Neutrophil (primary cell): ENCODE results near the gene ADCY3.

ENCODE experiments used
- H3K27ac ChIP-seq: fragments of 200-600 bp; sonication (generic); 2 replicates; pipeline ENCODE4 v1.5.1; 2016; ENCODE audit warnings: mild to moderate bottlenecking, moderate library complexity
- H3K27me3 ChIP-seq: fragments of 200-600 bp; sonication (generic); 2 replicates; pipeline ENCODE4 v1.6.0; 2016; ENCODE audit warnings: mild to moderate bottlenecking
- H3K36me3 ChIP-seq: fragments of 200-600 bp; sonication (generic); 2 replicates; pipeline ENCODE4 v1.5.1; 2017
- H3K4me1 ChIP-seq, 2 experiments: fragments of 200-600 bp in 1 of 2; sonication (generic) in 1 of 2; 1 replicate in 1 of 2; 2 replicates in 1 of 2; pipeline versions ENCODE4 v1.5.1 to v1.6.1; 2013 to 2016; ENCODE audit warnings: low read depth in 1 of 2, low read length in 1 of 2, mild to moderate bottlenecking in 1 of 2, moderate library complexity in 1 of 2; ENCODE audit not compliant: control insufficient read depth in 1 of 2, insufficient read depth in 1 of 2
- H3K4me3 ChIP-seq, 2 experiments: fragments of 200-600 bp in 1 of 2; sonication (generic) in 1 of 2; 1 replicate in 1 of 2; 2 replicates in 1 of 2; pipeline ENCODE4 v1.5.1; 2013 to 2016; ENCODE audit warnings: low read depth in 1 of 2, low read length in 1 of 2, mild to moderate bottlenecking in 1 of 2, moderate library complexity in 1 of 2
- H3K9me3 ChIP-seq: fragments of 200-600 bp; sonication (generic); 2 replicates; pipeline ENCODE4 v1.5.1; 2016
- TF ChIP-seq, protein P1 (sequence below): fragments of 200-600 bp; sonication (generic); IDR thresholded peaks from 2 replicates; pipeline ENCODE4 v1.5.1; 2016; ENCODE audit warnings: antibody characterized with exemption

The ADCY3 gene

DNA sequence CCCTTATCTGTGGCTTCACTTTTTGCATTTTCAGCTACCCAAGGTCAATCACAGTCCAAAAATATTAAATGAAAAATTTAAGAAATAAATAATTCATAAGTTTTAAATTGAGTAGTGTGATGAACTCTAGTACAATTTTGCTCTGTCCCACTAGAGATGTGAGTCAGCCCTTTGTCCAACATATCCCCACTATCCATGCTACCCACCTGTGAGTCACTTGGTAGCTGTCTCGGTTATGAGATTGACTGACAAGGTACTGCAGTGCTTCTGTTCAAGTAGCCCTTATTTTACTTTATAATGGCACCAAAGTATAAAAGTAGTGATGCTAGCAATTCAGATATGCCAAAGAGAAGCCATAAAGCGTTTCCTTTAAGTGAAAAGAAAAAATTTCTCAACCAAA, 28.8 kb downstream of the ADCY3 start:
- H3K4me1 ChIP-seq, result peaks cover 6 to 10% of the 10 kb centered on the region in 2 experiments
- no peak overlapping the region for H3K27ac ChIP-seq
- no peaks in the 10 kb centered on the region for H3K36me3 ChIP-seq
- H3K4me3 ChIP-seq, result no peak overlapping the region
- no peaks in the 10 kb centered on the region for H3K9me3 ChIP-seq
- H3K27me3 ChIP-seq, result no peaks in the 10 kb centered on the region
- TF ChIP-seq, protein P1, sequence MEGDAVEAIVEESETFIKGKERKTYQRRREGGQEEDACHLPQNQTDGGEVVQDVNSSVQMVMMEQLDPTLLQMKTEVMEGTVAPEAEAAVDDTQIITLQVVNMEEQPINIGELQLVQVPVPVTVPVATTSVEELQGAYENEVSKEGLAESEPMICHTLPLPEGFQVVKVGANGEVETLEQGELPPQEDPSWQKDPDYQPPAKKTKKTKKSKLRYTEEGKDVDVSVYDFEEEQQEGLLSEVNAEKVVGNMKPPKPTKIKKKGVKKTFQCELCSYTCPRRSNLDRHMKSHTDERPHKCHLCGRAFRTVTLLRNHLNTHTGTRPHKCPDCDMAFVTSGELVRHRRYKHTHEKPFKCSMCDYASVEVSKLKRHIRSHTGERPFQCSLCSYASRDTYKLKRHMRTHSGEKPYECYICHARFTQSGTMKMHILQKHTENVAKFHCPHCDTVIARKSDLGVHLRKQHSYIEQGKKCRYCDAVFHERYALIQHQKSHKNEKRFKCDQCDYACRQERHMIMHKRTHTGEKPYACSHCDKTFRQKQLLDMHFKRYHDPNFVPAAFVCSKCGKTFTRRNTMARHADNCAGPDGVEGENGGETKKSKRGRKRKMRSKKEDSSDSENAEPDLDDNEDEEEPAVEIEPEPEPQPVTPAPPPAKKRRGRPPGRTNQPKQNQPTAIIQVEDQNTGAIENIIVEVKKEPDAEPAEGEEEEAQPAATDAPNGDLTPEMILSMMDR, result no peak

DNA sequence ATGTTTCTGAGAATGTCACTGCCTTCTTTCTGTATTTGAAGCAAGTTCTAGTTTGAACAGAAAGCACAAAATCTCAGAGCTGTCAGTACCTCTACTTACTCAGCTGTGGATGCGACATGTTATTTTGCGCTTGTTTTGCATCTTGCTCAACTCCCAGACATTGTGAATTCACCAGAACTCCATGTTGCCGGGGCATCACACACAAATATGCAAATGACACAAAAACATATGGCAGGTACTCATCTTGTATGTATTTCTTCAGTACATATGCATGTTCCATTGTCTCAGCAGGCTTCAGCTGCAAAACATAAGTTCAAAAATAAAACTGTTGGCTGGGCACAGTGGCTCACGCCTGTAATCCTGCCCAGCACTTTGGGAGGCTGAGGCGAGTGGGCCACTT, 30.8 kb downstream of the ADCY3 start:
- H3K27me3 ChIP-seq, result no peaks in the 10 kb centered on the region
- H3K4me3 ChIP-seq, result no peak overlapping the region
- TF ChIP-seq, protein P1, result no peak
- H3K36me3 ChIP-seq, result no peaks in the 10 kb centered on the region
- H3K27ac ChIP-seq, result no peak overlapping the region
- no peaks in the 10 kb centered on the region for H3K9me3 ChIP-seq
- peaks cover 6 to 15% of the 10 kb centered on the region in 2 experiments for H3K4me1 ChIP-seq

DNA sequence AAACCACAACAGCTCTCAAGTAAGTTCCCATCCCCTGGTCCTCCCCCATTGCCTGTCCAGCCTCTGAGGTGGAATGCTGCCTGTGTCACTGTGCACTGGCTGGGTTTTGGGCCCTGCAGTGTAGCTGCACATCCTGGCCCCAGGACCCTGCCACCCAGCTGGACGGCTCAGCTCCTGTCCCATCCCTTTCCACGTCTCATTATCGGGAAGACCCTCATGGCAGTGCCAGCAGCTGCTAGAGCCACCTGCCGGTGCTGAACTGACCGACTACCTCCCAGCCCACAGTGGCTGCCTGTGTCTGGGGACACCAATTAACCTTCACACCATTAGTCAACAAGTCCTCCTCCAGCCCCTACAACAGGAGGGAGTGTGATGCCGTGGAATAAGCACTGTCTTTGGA, 31.9 kb downstream of the ADCY3 start:
- H3K27me3 ChIP-seq, result no peaks in the 10 kb centered on the region
- H3K4me3 ChIP-seq, result no peak overlapping the region
- no peaks in the 10 kb centered on the region for H3K36me3 ChIP-seq
- H3K27ac ChIP-seq, result no peak overlapping the region
- TF ChIP-seq, protein P1, result no peak
- H3K4me1 ChIP-seq, result peaks cover 6 to 15% of the 10 kb centered on the region in 2 experiments
- no peaks in the 10 kb centered on the region for H3K9me3 ChIP-seq

DNA sequence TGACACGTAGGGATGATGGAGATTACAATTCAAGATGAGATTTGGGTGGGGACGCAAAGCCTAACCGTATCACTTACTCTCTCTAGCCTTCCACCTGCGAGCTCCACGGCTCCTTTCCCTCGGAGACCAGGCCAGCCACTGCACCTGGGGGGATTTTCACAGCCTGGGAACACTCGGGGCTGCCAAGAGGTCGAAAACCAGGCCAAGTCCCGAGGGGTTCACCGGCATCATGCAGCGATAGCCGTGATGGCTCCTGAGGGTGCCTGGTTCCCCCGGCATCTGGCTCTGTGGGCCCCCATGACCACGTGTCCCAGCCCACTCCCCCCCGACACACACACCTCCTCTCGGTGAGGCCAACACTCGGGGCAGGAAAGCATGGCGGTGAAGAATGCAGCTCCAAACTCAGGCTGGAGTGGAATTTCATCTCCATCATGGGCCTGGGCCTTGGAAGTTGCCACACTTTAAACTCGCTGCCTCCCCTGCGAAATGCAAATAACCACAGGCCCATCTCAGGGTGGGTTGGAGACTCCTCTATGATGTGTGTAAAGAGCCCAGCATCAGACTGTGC, 32.6 kb downstream of the ADCY3 start:
- no peaks in the 10 kb centered on the region for H3K27me3 ChIP-seq
- H3K9me3 ChIP-seq, result no peaks in the 10 kb centered on the region
- TF ChIP-seq, protein P1, result no peak
- H3K4me1 ChIP-seq, result peaks cover 6 to 15% of the 10 kb centered on the region in 2 experiments
- no peak overlapping the region for H3K4me3 ChIP-seq
- H3K36me3 ChIP-seq, result no peaks in the 10 kb centered on the region
- H3K27ac ChIP-seq, result no peak overlapping the region

DNA sequence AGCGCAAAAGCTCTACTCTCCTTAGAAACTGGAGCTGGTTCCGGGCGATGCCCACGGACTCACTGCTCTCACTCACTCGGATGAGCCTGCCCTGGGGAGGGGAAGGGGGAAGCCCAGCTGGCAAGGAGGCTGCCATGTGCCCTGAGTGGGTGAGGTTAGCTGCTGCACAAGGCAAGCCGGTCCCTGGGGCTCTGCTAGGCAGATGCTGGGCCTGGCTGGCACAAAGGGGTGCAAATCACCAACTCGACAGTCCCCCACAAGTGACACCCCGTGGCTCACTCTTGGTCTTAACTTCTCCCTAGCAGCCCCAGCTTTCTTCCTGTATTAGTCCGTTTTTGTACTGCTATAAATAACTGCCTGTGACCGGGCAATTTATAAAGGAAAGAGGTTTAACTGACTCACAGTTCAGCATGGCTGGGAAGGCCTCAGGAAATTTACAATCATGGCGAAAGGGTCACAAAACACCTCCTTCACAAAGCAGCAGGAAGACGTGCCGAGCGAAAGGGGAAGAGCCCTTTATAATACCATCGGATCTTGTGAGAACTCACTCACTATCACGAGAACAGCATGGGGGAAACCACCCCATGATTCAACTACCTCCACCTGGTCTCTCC, 33.2 kb downstream of the ADCY3 start:
- TF ChIP-seq, protein P1, result no peak
- Histone ChIP-seq H3K27ac (no peak overlapping the region), H3K27me3 (no peaks in the 10 kb centered on the region), H3K4me1 (peaks cover 6 to 15% of the 10 kb centered on the region in 2 experiments), H3K36me3 (no peaks in the 10 kb centered on the region), H3K9me3 (no peaks in the 10 kb centered on the region), H3K4me3 (peak overlapping the region in 1 of 2 experiments; percentile 19)
